H9 (cell line): Measurements from ENCODE around the gene GSE1. TPM values are rescaled to one million over a fixed set of nuclear protein-coding genes. Genes with fewer than 3 reads are reported as not detected.

Source experiments
- DNase-seq: peaks from one replicate; pipeline ENCODE4 v3.0.0-alpha.2; 2017
- H2AFZ ChIP-seq: one replicate; pipeline ENCODE4 v1.6.1; 2013; ENCODE audit warnings: mild to moderate bottlenecking, low read length, control low read depth, moderate library complexity
- H2AK5ac ChIP-seq: 2 replicates; pipeline ENCODE4 v1.6.1; 2013; ENCODE audit warnings: low read length, control low read depth, mixed read lengths; ENCODE audit not compliant: insufficient read length
- H2BK120ac ChIP-seq: one replicate; pipeline ENCODE4 v1.6.1; 2013; ENCODE audit warnings: low read depth, mild to moderate bottlenecking, low read length, control low read depth, inconsistent platforms; ENCODE audit not compliant: poor library complexity, severe bottlenecking
- H2BK12ac ChIP-seq: 2 replicates; pipeline ENCODE4 v1.6.1; 2013; ENCODE audit warnings: low read length, control low read depth, mixed read lengths, low read depth; ENCODE audit not compliant: insufficient read length
- H2BK15ac ChIP-seq: 2 replicates; pipeline ENCODE4 v1.6.1; 2013; ENCODE audit warnings: low read depth, low read length, control low read depth
- H2BK20ac ChIP-seq: one replicate; pipeline ENCODE4 v1.6.1; 2013; ENCODE audit warnings: low read depth, mild to moderate bottlenecking, low read length, control low read depth, inconsistent platforms; ENCODE audit not compliant: poor library complexity, severe bottlenecking
- H2BK5ac ChIP-seq: 2 replicates; pipeline ENCODE4 v1.6.1; 2013; ENCODE audit warnings: low read length, control low read depth, mixed read lengths; ENCODE audit not compliant: insufficient read length
- H3K14ac ChIP-seq: 2 replicates; pipeline ENCODE4 v1.6.1; 2013; ENCODE audit warnings: low read length, control low read depth; ENCODE audit not compliant: insufficient read depth
- H3K18ac ChIP-seq: 2 replicates; pipeline ENCODE4 v1.6.1; 2013; ENCODE audit warnings: low read depth, mild to moderate bottlenecking, mixed read lengths, low read length, control low read depth; ENCODE audit not compliant: insufficient read length
- H3K23ac ChIP-seq: 2 replicates; pipeline ENCODE4 v1.6.1; 2013; ENCODE audit warnings: low read length, control low read depth, mixed read lengths, low read depth; ENCODE audit not compliant: insufficient read length
- H3K23me2 ChIP-seq: 2 replicates; pipeline ENCODE4 v1.6.1; 2013; ENCODE audit warnings: low read depth, mild to moderate bottlenecking, mixed read lengths, low read length, control low read depth; ENCODE audit not compliant: insufficient read length, poor library complexity, severe bottlenecking
- H3K27ac ChIP-seq: 2 replicates; pipeline ENCODE4 v1.5.1; 2013; ENCODE audit warnings: low read length, control low read depth, mixed read lengths, low read depth; ENCODE audit not compliant: insufficient read length
- H3K27me3 ChIP-seq: 2 replicates; pipeline ENCODE4 v1.6.1; 2013; ENCODE audit warnings: low read length, control low read depth, inconsistent platforms; ENCODE audit not compliant: insufficient read depth
- H3K4ac ChIP-seq: 2 replicates; pipeline ENCODE4 v1.6.1; 2013; ENCODE audit warnings: low read depth, mild to moderate bottlenecking, control low read depth, inconsistent platforms, low read length, moderate library complexity
- H3K4me1 ChIP-seq: 2 replicates; pipeline ENCODE4 v1.6.1; 2013; ENCODE audit warnings: low read length, control low read depth, inconsistent platforms; ENCODE audit not compliant: insufficient read depth
- H3K4me2 ChIP-seq: 2 replicates; pipeline ENCODE4 v1.6.1; 2013; ENCODE audit warnings: low read length, control low read depth, mixed read lengths; ENCODE audit not compliant: insufficient read length, insufficient read depth
- H3K56ac ChIP-seq: 2 replicates; pipeline ENCODE4 v1.6.1; 2013; ENCODE audit warnings: low read depth, mild to moderate bottlenecking, mixed read lengths, low read length, control low read depth; ENCODE audit not compliant: insufficient read length
- H3K79me1 ChIP-seq: 2 replicates; pipeline ENCODE4 v1.6.1; 2013; ENCODE audit warnings: low read depth, mild to moderate bottlenecking, moderate library complexity, low read length, control low read depth, inconsistent platforms; ENCODE audit not compliant: insufficient read depth, poor library complexity, severe bottlenecking
- H3K79me2 ChIP-seq: 2 replicates; pipeline ENCODE4 v1.6.1; 2013; ENCODE audit warnings: low read length, control low read depth, inconsistent platforms; ENCODE audit not compliant: insufficient read depth
- H3K9ac ChIP-seq: 2 replicates; pipeline ENCODE4 v1.6.1; 2013; ENCODE audit warnings: low read length, control low read depth, mixed read lengths; ENCODE audit not compliant: insufficient read length; ENCODE audit errors: extremely low read depth
- H3K9me3 ChIP-seq: one replicate; pipeline ENCODE4 v1.6.1; 2013; ENCODE audit warnings: low read depth, low read length, inconsistent platforms; ENCODE audit not compliant: control insufficient read depth
- H3T11ph ChIP-seq: one replicate; pipeline ENCODE4 v1.6.1; 2013; ENCODE audit warnings: mild to moderate bottlenecking, low read length, control low read depth, inconsistent platforms
- H4K20me1 ChIP-seq: one replicate; pipeline ENCODE4 v1.6.1; 2013; ENCODE audit not compliant: control insufficient read depth, insufficient read length, insufficient read depth
- H4K5ac ChIP-seq: 2 replicates; pipeline ENCODE4 v1.6.1; 2013; ENCODE audit warnings: low read depth, mild to moderate bottlenecking, mixed read lengths, low read length, control low read depth; ENCODE audit not compliant: insufficient read length
- H4K8ac ChIP-seq: replicated peaks from 2 replicates; pipeline ENCODE4 v1.6.1; 2013; ENCODE audit warnings: low read length, control low read depth, mixed read lengths, low read depth; ENCODE audit not compliant: insufficient read length
- H4K91ac ChIP-seq: 2 replicates; pipeline ENCODE4 v1.6.1; 2013; ENCODE audit warnings: low read depth, mild to moderate bottlenecking, moderate library complexity, mixed read lengths, low read length, control low read depth; ENCODE audit not compliant: insufficient read length
- H3K27ac Mint-ChIP-seq, 3 experiments: 2 replicates in 2 of 3; 3 replicates in 1 of 3; pipeline ENCODE4 v1.8.0; 2020 to 2021; ENCODE audit warnings: mixed read lengths in 3 of 3, mild to moderate bottlenecking in 1 of 3, moderate library complexity in 1 of 3
- H3K27me3 Mint-ChIP-seq: 2 replicates; pipeline ENCODE4 v1.8.0; 2021; ENCODE audit warnings: low read depth, mild to moderate bottlenecking, moderate library complexity, mixed read lengths
- H3K36me3 Mint-ChIP-seq, 3 experiments: 2 replicates in 2 of 3; 3 replicates in 1 of 3; pipeline ENCODE4 v1.8.0; 2020 to 2021; ENCODE audit warnings: low read depth in 3 of 3, mixed read lengths in 3 of 3; ENCODE audit not compliant: insufficient read depth in 1 of 3
- H3K4me1 Mint-ChIP-seq, 2 experiments: 2 replicates each; pipeline ENCODE4 v1.8.0; 2020; ENCODE audit warnings: mixed read lengths in 2 of 2
- H3K4me3 Mint-ChIP-seq, 2 experiments: 2 replicates in 1 of 2; 3 replicates in 1 of 2; pipeline ENCODE4 v1.8.0; 2020 to 2021; ENCODE audit warnings: mild to moderate bottlenecking in 2 of 2, mixed read lengths in 2 of 2, moderate library complexity in 1 of 2
- H3K9me3 Mint-ChIP-seq, 2 experiments: 2 replicates in 1 of 2; 3 replicates in 1 of 2; pipeline ENCODE4 v1.8.0; 2020; ENCODE audit warnings: mild to moderate bottlenecking in 2 of 2, mixed read lengths in 2 of 2, moderate library complexity in 1 of 2
- CTCF ChIP-seq: fragments of 200-600 bp; sonication (generic); conservative IDR thresholded peaks from 3 replicates; pipeline ENCODE4 v1.8.0; 2021; ENCODE audit warnings: antibody characterized with exemption, mild to moderate bottlenecking
- WGBS: extraction: QIAGEN DNeasy Blood & Tissue Kit; methylation state at CpG from one replicate; pipeline ENCODE4 v1.1.7; 2013; ENCODE audit warnings: missing lambda C conversion rate, low lambda C conversion rate, mixed read lengths; ENCODE audit not compliant: insufficient read length; ENCODE audit errors: extremely low coverage; 5-methylcytosine and 5-hydroxymethylcytosine counted together
- total RNA-seq: library from RNA; stranded (reverse); gene quantifications from 2 replicates; pipeline ENCODE4 v1.2.1, GENCODE V29; 2021

GSE1 gene
- total RNA-seq, 1 experiment from 2014 or later, result 125 TPM

GRCh38 chr16:85720302-85720637 is 107.1 kb downstream of the GSE1 start:
- no peak overlapping the region for H3K4ac ChIP-seq
- no peak overlapping the region for H3K14ac ChIP-seq
- peaks cover 9% of the 10 kb centered on the region for H3K23me2 ChIP-seq
- H3K27me3 ChIP-seq, result peaks cover 2% of the 10 kb centered on the region; the same call in 1 of the 2 replicates
- no peaks in the 10 kb centered on the region for H4K20me1 ChIP-seq
- H3K27ac ChIP-seq, result no peak overlapping the region
- no peak overlapping the region for H2AFZ ChIP-seq
- no peak overlapping the region for H2AK5ac ChIP-seq
- H3K9me3 Mint-ChIP-seq, result no peaks in the 10 kb centered on the region
- no peaks in the 10 kb centered on the region for H3K79me1 ChIP-seq
- no CpG with 5 or more reads among the region's 4 CpGs for WGBS
- H3K4me2 ChIP-seq, result no peak overlapping the region
- no peak overlapping the region for H3K9ac ChIP-seq
- peaks cover 14% of the 10 kb centered on the region for H3K27me3 Mint-ChIP-seq
- H3K56ac ChIP-seq, result no peak overlapping the region
- H4K5ac ChIP-seq, result no peak overlapping the region
- no peak overlapping the region for H2BK120ac ChIP-seq
- H3K36me3 Mint-ChIP-seq, result no peaks in the 10 kb centered on the region
- DNase-seq, result no peak
- no peak for TF ChIP-seq CTCF
- no peaks in the 10 kb centered on the region; the same call in 1 of the 2 replicates for H3K4me1 ChIP-seq
- no peak overlapping the region for H2BK20ac ChIP-seq
- H3K4me3 Mint-ChIP-seq, result no peak overlapping the region
- no peak overlapping the region for H2BK12ac ChIP-seq
- no peaks in the 10 kb centered on the region for H3K9me3 ChIP-seq
- no peak overlapping the region for H2BK5ac ChIP-seq
- no peak overlapping the region for H4K8ac ChIP-seq
- no peak overlapping the region for H3T11ph ChIP-seq
- H2BK15ac ChIP-seq, result no peak overlapping the region
- no peak overlapping the region for H3K27ac Mint-ChIP-seq
- no peak overlapping the region for H3K18ac ChIP-seq
- peaks cover 9 to 21% of the 10 kb centered on the region in 2 experiments for H3K4me1 Mint-ChIP-seq
- no peaks in the 10 kb centered on the region for H3K79me2 ChIP-seq
- H4K91ac ChIP-seq, result no peak overlapping the region
- no peak overlapping the region for H3K23ac ChIP-seq
